Endothelial cell (in vitro differentiated cells): ENCODE data around the gene OR2H1. TPM values are rescaled to one million over a fixed set of nuclear protein-coding genes. Genes with fewer than 3 reads are reported as not detected.

ENCODE experiments used
- DNase-seq: peaks from one replicate; pipeline ENCODE4 v3.0.0; 2021; ENCODE audit warnings: low spot score
- H3K27ac Mint-ChIP-seq: one replicate; pipeline ENCODE4 v1.8.0; 2021; ENCODE audit warnings: mixed read lengths, inconsistent platforms; ENCODE audit not compliant: unreplicated experiment
- H3K27me3 Mint-ChIP-seq: one replicate; pipeline ENCODE4 v1.8.0; 2021; ENCODE audit warnings: mild to moderate bottlenecking, moderate library complexity, mixed read lengths, inconsistent platforms; ENCODE audit not compliant: unreplicated experiment
- H3K36me3 Mint-ChIP-seq: one replicate; pipeline ENCODE4 v1.8.0; 2021; ENCODE audit warnings: mild to moderate bottlenecking, low read depth, mixed read lengths, inconsistent platforms; ENCODE audit not compliant: unreplicated experiment
- H3K4me1 Mint-ChIP-seq: one replicate; pipeline ENCODE4 v1.8.0; 2021; ENCODE audit warnings: mild to moderate bottlenecking, mixed read lengths, inconsistent platforms; ENCODE audit not compliant: unreplicated experiment
- H3K4me3 Mint-ChIP-seq: one replicate; pipeline ENCODE4 v1.8.0; 2021; ENCODE audit warnings: mild to moderate bottlenecking, mixed read lengths, inconsistent platforms; ENCODE audit not compliant: unreplicated experiment
- H3K9me3 Mint-ChIP-seq: one replicate; pipeline ENCODE4 v1.8.0; 2021; ENCODE audit warnings: mixed read lengths, inconsistent platforms; ENCODE audit not compliant: unreplicated experiment
- CTCF ChIP-seq: fragments of 200-600 bp; sonication (generic); IDR thresholded peaks from one replicate; pipeline ENCODE4 v1.5.0; 2021; ENCODE audit warnings: antibody characterized with exemption; ENCODE audit not compliant: unreplicated experiment
- long read RNA-seq: library from polyadenylated mRNA; unstranded; transcript quantifications from one replicate; pipeline ENCODE4 v2.0.0, GENCODE V29; 2020; ENCODE audit not compliant: unreplicated experiment
- total RNA-seq: library from RNA; stranded (reverse); fragmentation: NEBNext Ultra II Directional; extraction: Animal tissue kit (Norgen Biotek cat#: 25700); gene quantifications from one replicate; pipeline ENCODE4 v1.2.1, GENCODE V29; 2021; ENCODE audit not compliant: unreplicated experiment

Gene OR2H1
- total RNA-seq, result not detected
- long read RNA-seq, result 0 reads

DNA sequence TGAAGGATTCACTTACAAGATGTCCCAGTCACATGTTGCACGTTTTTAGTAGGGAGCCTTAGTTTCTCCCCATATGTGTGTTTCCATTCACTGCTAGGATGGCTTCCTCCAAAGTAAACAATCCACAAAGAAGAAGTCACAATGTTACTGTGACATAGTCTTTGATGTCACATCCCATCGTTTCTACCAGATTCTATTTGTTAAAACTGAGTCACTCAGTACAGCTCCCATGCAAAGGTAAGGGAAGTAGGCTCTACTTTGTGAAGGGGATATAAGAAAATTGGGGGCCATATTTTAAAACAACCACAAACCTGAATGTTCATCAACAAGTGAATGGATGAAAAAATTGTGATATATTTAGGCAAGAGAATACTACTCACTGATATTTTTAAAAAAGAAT, at the start of gene OR2H1, which contains the start of gene OR11A1:
Gene OR2H1, plus strand, starts transcription at position 185 of the 400 bp plus-strand sequence. CDS start 4,615 bp downstream, outside the sequence.
Gene OR11A1, minus strand, starts transcription at position 101 of the 400 bp plus-strand sequence. CDS start 29,430 bp downstream, outside the sequence.
- H3K4me3 Mint-ChIP-seq, result no peak within 1 kb of the TSS
- TF ChIP-seq CTCF, result no peak

DNA sequence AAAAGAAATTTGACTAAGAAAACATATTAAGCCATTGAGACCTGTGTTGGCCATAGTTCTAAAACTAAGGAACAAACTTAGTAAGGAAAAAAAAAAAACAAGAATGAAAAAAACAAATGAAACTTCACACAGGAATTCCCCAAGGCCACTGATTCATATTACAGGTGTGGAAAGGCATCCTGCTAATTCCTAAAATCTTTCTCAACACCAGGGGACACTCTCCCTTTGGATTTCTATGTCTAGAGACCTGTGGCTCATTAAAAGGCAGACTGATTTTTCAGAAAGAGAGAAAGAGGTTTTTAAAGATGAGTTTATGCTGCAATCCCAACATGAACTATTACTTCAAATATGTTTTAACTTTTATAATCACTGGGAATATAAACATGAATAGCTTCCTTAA, 42.4 kb upstream of the OR2H1 start, which contains the start of gene OR12D1:
Gene OR12D1, plus strand, starts transcription at position 341 of the 400 bp plus-strand sequence.
- TF ChIP-seq CTCF, result no peak
- no peaks in the 10 kb centered on the region for H3K9me3 Mint-ChIP-seq
- H3K4me3 Mint-ChIP-seq, result no peak within 1 kb of the TSS
- no peak for DNase-seq
- no peak within 1 kb of the TSS for H3K27ac Mint-ChIP-seq
- H3K27me3 Mint-ChIP-seq, result no peaks in the 10 kb centered on the region
- no peaks in the 10 kb centered on the region for H3K36me3 Mint-ChIP-seq
- peaks cover 6% of the 10 kb centered on the region for H3K4me1 Mint-ChIP-seq

More for the DNA sequence above, at the start of gene OR2H1, which contains the start of gene OR11A1:
- no peaks in the 10 kb centered on the region for H3K36me3 Mint-ChIP-seq
- H3K4me1 Mint-ChIP-seq, result no peaks in the 10 kb centered on the region
- no peak for DNase-seq
- H3K27me3 Mint-ChIP-seq, result peaks cover 4% of the 10 kb centered on the region
- no peaks in the 10 kb centered on the region for H3K9me3 Mint-ChIP-seq
- no peak within 1 kb of the TSS for H3K27ac Mint-ChIP-seq

- Mint-ChIP-seq H3K9me3 (no peaks in the 10 kb centered on the region), H3K4me1 (peaks cover under 1% of the 10 kb centered on the region), H3K4me3 (no peak overlapping the region), H3K36me3 (no peaks in the 10 kb centered on the region), H3K27ac (no peak overlapping the region), H3K27me3 (no peaks in the 10 kb centered on the region)
- DNase-seq, result no peak
- no peak for TF ChIP-seq CTCF
Observed at GRCh38 chr6:29419516-29419915, 37.4 kb upstream of the OR2H1 start.

DNA sequence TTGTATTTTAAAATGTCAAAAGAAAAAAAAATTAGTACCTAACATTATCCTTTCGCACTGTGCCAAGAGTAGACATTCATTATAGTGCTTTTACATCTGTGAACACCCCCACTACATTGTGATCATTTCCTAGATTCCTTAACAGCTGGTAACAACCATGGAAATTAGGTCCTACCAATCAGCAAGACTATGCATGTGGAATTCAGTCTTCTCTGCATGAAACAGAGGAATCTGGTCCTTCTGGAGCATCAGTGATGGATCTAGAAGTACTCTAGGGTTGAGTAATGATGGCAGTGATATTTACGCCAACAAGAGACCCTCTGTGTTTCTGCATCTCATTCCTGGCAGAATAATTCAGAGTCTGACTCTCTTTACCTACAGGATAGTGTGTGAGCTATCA, 32.8 kb upstream of the OR2H1 start:
- Mint-ChIP-seq H3K36me3 (no peaks in the 10 kb centered on the region), H3K27me3 (no peaks in the 10 kb centered on the region), H3K27ac (no peak overlapping the region), H3K4me1 (no peaks in the 10 kb centered on the region), H3K9me3 (no peaks in the 10 kb centered on the region), H3K4me3 (no peak overlapping the region)
- TF ChIP-seq CTCF, result no peak
- no peak for DNase-seq

- Mint-ChIP-seq H3K4me3 (no peak overlapping the region), H3K4me1 (no peaks in the 10 kb centered on the region), H3K36me3 (no peaks in the 10 kb centered on the region), H3K27me3 (no peaks in the 10 kb centered on the region), H3K27ac (no peak overlapping the region), H3K9me3 (no peaks in the 10 kb centered on the region)
- DNase-seq, result no peak
- no peak for TF ChIP-seq CTCF
Observed at GRCh38 chr6:29424575-29424974, 32.4 kb upstream of the OR2H1 start.
